GM18498 (cell line): ENCODE results near the gene CAPN14.
"Not testable (repeated sequence)": the region's sequence is repeated elsewhere in the genome, so short reads cannot be mapped to it uniquely, and the experiment has no call there.

Experiments used
- ATAC-seq: cut with Tn5 transposase; IDR thresholded peaks from one replicate; pipeline ENCODE4 v1.9.1; 2021; ENCODE audit warnings: mild to moderate bottlenecking, moderate library complexity; ENCODE audit not compliant: unreplicated experiment

The CAPN14 gene

GRCh38 chr2:31199206-31199605 lies 18.1 kb downstream of the CAPN14 start:
- ATAC-seq = no peak

GRCh38 chr2:31197669-31198068 lies 19.6 kb downstream of the CAPN14 start:
- no peak for ATAC-seq

- no peak for ATAC-seq
These were observed 20.1 kb downstream of the CAPN14 start for GRCh38 chr2:31197166-31197565.

- ATAC-seq = no peak
These were observed 20.7 kb downstream of the CAPN14 start for GRCh38 chr2:31196622-31197021.

- no peak for ATAC-seq
These were observed 23.5 kb downstream of the CAPN14 start for GRCh38 chr2:31193806-31194205.

GRCh38 chr2:31192851-31193392 lies 24.4 kb downstream of the CAPN14 start:
- ATAC-seq = no peak

GRCh38 chr2:31192396-31192795 lies 24.9 kb downstream of the CAPN14 start:
- no peak for ATAC-seq

- ATAC-seq = no peak
These were observed 25.4 kb downstream of the CAPN14 start for GRCh38 chr2:31191931-31192330.

- ATAC-seq = no peak
These were observed 27.1 kb downstream of the CAPN14 start for GRCh38 chr2:31190188-31190587.

GRCh38 chr2:31189141-31189540 lies 28.2 kb downstream of the CAPN14 start:
- no peak for ATAC-seq

- no peak for ATAC-seq
These were observed 29.2 kb downstream of the CAPN14 start for GRCh38 chr2:31188131-31188530.

- ATAC-seq = no peak
These were observed 30.1 kb downstream of the CAPN14 start for GRCh38 chr2:31187166-31187565.

- ATAC-seq = not testable (repeated sequence)
These were observed 33.3 kb downstream of the CAPN14 start for GRCh38 chr2:31183973-31184372.

- no peak for ATAC-seq
These were observed 40.6 kb downstream of the CAPN14 start for GRCh38 chr2:31176742-31177141.

GRCh38 chr2:31171142-31171541 lies 46.2 kb downstream of the CAPN14 start:
- no peak for ATAC-seq

- peak; percentile 83 for ATAC-seq
These were observed 47.1 kb downstream of the CAPN14 start for GRCh38 chr2:31170071-31170698.

- no peak for ATAC-seq
These were observed 49.0 kb downstream of the CAPN14 start for GRCh38 chr2:31168291-31168690.

- ATAC-seq = no peak
These were observed 50.4 kb downstream of the CAPN14 start for GRCh38 chr2:31166925-31167324.

- ATAC-seq = no peak
These were observed 54.2 kb downstream of the CAPN14 start for GRCh38 chr2:31163011-31163539.

GRCh38 chr2:31161637-31162036 lies 55.7 kb downstream of the CAPN14 start:
- ATAC-seq = no peak

GRCh38 chr2:31151501-31151900 lies 65.8 kb downstream of the CAPN14 start:
- no peak for ATAC-seq

- no peak for ATAC-seq
These were observed 67.1 kb downstream of the CAPN14 start for GRCh38 chr2:31150120-31150670.
